HepG2 (cell line): ENCODE data around the gene ZNF605.
"Not testable (repeated sequence)": the region's sequence is repeated elsewhere in the genome, so short reads cannot be mapped to it uniquely, and the experiment has no call there.

ENCODE experiments used
- MEIS2 ChIP-seq: sonication (generic); formaldehyde crosslinking; IDR thresholded peaks from 2 replicates; pipeline ENCODE4 v1.9.0; 2021; ENCODE audit warnings: mild to moderate bottlenecking, missing genetic modification reagents
- NR2F6 ChIP-seq, 2 experiments: IDR thresholded peaks; 2 replicates each; pipeline ENCODE4 v1.6.1; 2016; ENCODE audit warnings: antibody characterized with exemption in 1 of 2, mild to moderate bottlenecking in 1 of 2
- TGIF2 ChIP-seq: IDR thresholded peaks from 2 replicates; pipeline ENCODE4 v1.6.1; 2016; ENCODE audit warnings: control low read depth, missing compliant biosample characterization
- ZSCAN25 ChIP-seq: sonication (generic); formaldehyde crosslinking; IDR thresholded peaks from 2 replicates; pipeline ENCODE4 v1.8.0; 2022; ENCODE audit warnings: mild to moderate bottlenecking, missing genetic modification reagents
- TF ChIP-seq, protein P1 (sequence below): sonication (generic); formaldehyde crosslinking; IDR thresholded peaks from 2 replicates; pipeline ENCODE4 v1.5.0; 2020; ENCODE audit warnings: mild to moderate bottlenecking, missing genetic modification reagents, moderate library complexity
- TF ChIP-seq, protein P2 (sequence below): sonication (generic); formaldehyde crosslinking; IDR thresholded peaks from 2 replicates; pipeline ENCODE4 v1.4.0; 2020; ENCODE audit warnings: missing genetic modification reagents
- TF ChIP-seq, protein P3 (sequence below): IDR thresholded peaks from 2 replicates; pipeline ENCODE4 v1.6.1; 2016; ENCODE audit warnings: low read depth, missing genetic modification reagents, missing compliant biosample characterization

DNA sequence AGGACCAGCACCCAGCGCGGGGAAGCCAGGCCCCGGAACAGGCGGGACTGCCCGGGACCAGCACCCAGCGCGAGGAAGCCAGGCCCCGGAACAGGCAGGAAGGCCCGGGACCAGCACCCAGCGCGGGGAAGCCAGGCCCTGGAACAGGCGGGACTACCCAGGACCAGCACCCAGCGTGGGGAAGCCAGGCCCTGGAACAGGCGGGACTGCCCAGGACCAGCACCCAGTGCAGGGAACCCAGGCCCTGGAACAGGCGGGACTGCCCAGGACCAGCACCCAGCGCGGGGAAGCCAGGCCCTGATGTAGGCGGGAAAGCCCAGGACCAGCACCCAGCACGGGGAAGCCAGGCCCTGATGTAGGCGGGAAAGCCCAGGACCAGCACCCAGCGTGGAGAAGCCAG, 81.5 kb downstream of the ZNF605 start:
- TF ChIP-seq TGIF2 (CRISPR knock-in tag); NR2F6 (IDR thresholded peaks at IDR 0.05); NR2F6 (CRISPR knock-in tag; IDR thresholded peaks at IDR 0.05); ZSCAN25 (CRISPR knock-in tag); MEIS2 (CRISPR knock-in tag): not testable (repeated sequence)
- TF ChIP-seq, protein P1, sequence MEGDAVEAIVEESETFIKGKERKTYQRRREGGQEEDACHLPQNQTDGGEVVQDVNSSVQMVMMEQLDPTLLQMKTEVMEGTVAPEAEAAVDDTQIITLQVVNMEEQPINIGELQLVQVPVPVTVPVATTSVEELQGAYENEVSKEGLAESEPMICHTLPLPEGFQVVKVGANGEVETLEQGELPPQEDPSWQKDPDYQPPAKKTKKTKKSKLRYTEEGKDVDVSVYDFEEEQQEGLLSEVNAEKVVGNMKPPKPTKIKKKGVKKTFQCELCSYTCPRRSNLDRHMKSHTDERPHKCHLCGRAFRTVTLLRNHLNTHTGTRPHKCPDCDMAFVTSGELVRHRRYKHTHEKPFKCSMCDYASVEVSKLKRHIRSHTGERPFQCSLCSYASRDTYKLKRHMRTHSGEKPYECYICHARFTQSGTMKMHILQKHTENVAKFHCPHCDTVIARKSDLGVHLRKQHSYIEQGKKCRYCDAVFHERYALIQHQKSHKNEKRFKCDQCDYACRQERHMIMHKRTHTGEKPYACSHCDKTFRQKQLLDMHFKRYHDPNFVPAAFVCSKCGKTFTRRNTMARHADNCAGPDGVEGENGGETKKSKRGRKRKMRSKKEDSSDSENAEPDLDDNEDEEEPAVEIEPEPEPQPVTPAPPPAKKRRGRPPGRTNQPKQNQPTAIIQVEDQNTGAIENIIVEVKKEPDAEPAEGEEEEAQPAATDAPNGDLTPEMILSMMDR (CRISPR knock-in tag) = not testable (repeated sequence)
- TF ChIP-seq, protein P2, sequence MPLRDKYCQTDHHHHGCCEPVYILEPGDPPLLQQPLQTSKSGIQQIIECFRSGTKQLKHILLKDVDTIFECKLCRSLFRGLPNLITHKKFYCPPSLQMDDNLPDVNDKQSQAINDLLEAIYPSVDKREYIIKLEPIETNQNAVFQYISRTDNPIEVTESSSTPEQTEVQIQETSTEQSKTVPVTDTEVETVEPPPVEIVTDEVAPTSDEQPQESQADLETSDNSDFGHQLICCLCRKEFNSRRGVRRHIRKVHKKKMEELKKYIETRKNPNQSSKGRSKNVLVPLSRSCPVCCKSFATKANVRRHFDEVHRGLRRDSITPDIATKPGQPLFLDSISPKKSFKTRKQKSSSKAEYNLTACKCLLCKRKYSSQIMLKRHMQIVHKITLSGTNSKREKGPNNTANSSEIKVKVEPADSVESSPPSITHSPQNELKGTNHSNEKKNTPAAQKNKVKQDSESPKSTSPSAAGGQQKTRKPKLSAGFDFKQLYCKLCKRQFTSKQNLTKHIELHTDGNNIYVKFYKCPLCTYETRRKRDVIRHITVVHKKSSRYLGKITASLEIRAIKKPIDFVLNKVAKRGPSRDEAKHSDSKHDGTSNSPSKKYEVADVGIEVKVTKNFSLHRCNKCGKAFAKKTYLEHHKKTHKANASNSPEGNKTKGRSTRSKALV (CRISPR knock-in tag) = not testable (repeated sequence)
- TF ChIP-seq, protein P3, sequence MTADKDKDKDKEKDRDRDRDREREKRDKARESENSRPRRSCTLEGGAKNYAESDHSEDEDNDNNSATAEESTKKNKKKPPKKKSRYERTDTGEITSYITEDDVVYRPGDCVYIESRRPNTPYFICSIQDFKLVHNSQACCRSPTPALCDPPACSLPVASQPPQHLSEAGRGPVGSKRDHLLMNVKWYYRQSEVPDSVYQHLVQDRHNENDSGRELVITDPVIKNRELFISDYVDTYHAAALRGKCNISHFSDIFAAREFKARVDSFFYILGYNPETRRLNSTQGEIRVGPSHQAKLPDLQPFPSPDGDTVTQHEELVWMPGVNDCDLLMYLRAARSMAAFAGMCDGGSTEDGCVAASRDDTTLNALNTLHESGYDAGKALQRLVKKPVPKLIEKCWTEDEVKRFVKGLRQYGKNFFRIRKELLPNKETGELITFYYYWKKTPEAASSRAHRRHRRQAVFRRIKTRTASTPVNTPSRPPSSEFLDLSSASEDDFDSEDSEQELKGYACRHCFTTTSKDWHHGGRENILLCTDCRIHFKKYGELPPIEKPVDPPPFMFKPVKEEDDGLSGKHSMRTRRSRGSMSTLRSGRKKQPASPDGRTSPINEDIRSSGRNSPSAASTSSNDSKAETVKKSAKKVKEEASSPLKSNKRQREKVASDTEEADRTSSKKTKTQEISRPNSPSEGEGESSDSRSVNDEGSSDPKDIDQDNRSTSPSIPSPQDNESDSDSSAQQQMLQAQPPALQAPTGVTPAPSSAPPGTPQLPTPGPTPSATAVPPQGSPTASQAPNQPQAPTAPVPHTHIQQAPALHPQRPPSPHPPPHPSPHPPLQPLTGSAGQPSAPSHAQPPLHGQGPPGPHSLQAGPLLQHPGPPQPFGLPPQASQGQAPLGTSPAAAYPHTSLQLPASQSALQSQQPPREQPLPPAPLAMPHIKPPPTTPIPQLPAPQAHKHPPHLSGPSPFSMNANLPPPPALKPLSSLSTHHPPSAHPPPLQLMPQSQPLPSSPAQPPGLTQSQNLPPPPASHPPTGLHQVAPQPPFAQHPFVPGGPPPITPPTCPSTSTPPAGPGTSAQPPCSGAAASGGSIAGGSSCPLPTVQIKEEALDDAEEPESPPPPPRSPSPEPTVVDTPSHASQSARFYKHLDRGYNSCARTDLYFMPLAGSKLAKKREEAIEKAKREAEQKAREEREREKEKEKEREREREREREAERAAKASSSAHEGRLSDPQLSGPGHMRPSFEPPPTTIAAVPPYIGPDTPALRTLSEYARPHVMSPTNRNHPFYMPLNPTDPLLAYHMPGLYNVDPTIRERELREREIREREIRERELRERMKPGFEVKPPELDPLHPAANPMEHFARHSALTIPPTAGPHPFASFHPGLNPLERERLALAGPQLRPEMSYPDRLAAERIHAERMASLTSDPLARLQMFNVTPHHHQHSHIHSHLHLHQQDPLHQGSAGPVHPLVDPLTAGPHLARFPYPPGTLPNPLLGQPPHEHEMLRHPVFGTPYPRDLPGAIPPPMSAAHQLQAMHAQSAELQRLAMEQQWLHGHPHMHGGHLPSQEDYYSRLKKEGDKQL (CRISPR knock-in tag) = not testable (repeated sequence)
